Chondrocyte (in vitro differentiated cells): ENCODE data around the gene RNF169. TPM values are rescaled to one million over a fixed set of nuclear protein-coding genes. Genes with fewer than 3 reads are reported as not detected.

Experiments
- DNase-seq: peaks from one replicate; pipeline ENCODE4 v3.0.0; 2021; ENCODE audit warnings: mixed read lengths, low spot score
- H3K27ac Mint-ChIP-seq: one replicate; pipeline ENCODE4 v1.8.0; 2021; ENCODE audit warnings: mild to moderate bottlenecking, moderate library complexity, mixed read lengths; ENCODE audit not compliant: unreplicated experiment
- H3K27me3 Mint-ChIP-seq: 2 replicates; pipeline ENCODE4 v1.8.0; 2021; ENCODE audit warnings: low read depth, mixed read lengths
- H3K36me3 Mint-ChIP-seq: 2 replicates; pipeline ENCODE4 v1.8.0; 2021; ENCODE audit warnings: low read depth, mixed read lengths
- H3K4me1 Mint-ChIP-seq: 2 replicates; pipeline ENCODE4 v1.8.0; 2021; ENCODE audit warnings: low read depth, mild to moderate bottlenecking, mixed read lengths
- H3K4me3 Mint-ChIP-seq: one replicate; pipeline ENCODE4 v1.8.0; 2021; ENCODE audit warnings: mild to moderate bottlenecking, moderate library complexity, mixed read lengths; ENCODE audit not compliant: unreplicated experiment
- H3K9me3 Mint-ChIP-seq: 2 replicates; pipeline ENCODE4 v1.8.0; 2021; ENCODE audit warnings: low read depth, mixed read lengths
- total RNA-seq: library from RNA; stranded (reverse); gene quantifications from 3 replicates; pipeline ENCODE4 v1.2.1, GENCODE V29; 2021
- TF ChIP-seq, protein P1 (sequence below): fragments of 200-600 bp; sonication (generic); IDR thresholded peaks from 2 replicates; pipeline ENCODE4 v1.5.0; 2021; ENCODE audit warnings: antibody characterized with exemption, mild to moderate bottlenecking, moderate library complexity

RNF169 gene
- total RNA-seq, 1 donor from 2014 or later, result 13.1 TPM

DNA sequence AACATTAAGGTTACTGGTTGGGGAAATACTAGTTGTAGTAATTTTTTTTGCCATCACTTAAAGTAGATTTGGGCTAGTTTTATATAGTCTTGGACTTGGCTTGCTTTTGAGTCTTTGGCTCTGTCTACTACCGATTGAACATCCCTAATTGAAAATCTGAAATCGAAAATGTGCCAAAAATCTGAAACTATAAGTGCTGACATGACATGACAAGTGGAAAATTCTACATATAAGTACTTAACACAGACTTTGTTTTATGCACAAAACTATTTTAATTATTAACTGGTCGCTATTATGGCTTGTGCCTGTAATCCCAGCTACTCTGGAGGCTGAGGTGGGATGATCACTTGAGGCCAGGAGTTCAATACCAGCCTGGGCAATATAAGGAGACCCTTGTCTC is 22.5 kb downstream of the RNF169 start:
- no peak for DNase-seq
- Mint-ChIP-seq H3K4me1 (peaks cover 28% of the 10 kb centered on the region), H3K27me3 (no peaks in the 10 kb centered on the region), H3K27ac (no peak overlapping the region), H3K4me3 (no peak overlapping the region), H3K36me3 (no peaks in the 10 kb centered on the region), H3K9me3 (no peaks in the 10 kb centered on the region)
- TF ChIP-seq, protein P1, sequence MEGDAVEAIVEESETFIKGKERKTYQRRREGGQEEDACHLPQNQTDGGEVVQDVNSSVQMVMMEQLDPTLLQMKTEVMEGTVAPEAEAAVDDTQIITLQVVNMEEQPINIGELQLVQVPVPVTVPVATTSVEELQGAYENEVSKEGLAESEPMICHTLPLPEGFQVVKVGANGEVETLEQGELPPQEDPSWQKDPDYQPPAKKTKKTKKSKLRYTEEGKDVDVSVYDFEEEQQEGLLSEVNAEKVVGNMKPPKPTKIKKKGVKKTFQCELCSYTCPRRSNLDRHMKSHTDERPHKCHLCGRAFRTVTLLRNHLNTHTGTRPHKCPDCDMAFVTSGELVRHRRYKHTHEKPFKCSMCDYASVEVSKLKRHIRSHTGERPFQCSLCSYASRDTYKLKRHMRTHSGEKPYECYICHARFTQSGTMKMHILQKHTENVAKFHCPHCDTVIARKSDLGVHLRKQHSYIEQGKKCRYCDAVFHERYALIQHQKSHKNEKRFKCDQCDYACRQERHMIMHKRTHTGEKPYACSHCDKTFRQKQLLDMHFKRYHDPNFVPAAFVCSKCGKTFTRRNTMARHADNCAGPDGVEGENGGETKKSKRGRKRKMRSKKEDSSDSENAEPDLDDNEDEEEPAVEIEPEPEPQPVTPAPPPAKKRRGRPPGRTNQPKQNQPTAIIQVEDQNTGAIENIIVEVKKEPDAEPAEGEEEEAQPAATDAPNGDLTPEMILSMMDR, result no peak

DNA sequence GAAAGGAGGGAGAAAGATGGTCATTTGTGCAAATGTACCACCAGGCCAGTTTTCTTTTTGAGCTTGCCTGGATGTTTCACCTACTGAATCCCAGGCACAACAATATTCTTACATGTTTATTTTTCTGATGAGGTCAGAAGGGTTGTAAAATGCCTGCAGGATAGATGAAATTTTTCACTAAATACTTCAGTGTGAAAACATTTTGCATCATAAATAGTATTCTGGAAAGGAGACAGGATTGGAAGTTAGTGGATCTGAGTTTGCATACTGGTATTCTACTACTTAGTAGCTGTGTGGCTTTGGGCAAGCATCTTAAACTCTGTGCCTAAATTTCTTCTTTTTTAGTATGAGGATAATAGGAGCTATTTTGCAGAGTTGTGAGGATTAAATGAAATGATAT is 24.8 kb downstream of the RNF169 start:
- Mint-ChIP-seq H3K27me3 (no peaks in the 10 kb centered on the region), H3K4me1 (peaks cover 33% of the 10 kb centered on the region), H3K36me3 (no peaks in the 10 kb centered on the region), H3K4me3 (no peak overlapping the region), H3K9me3 (no peaks in the 10 kb centered on the region), H3K27ac (no peak overlapping the region)
- TF ChIP-seq, protein P1, result no peak
- DNase-seq, result no peak

DNA sequence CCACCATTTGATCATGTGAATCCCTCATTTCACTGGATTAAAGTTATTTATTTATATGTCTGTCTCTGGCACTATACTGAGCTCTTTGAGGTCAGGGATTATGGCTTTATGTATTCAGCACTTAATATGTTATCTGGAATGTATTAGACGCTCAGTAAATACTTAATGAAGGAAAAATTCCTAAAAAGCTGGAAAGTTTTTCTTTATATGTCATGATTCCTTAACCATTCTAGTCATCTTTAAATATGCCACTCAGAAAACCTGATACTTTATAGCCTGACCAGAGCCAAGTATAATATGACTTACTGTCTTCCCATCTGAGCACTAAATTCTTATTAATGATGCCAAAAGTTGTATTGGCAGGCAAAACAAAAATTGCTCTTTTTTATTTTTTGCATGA is 27.1 kb downstream of the RNF169 start:
- no peak for DNase-seq
- H3K27me3 Mint-ChIP-seq, result no peaks in the 10 kb centered on the region
- H3K4me1 Mint-ChIP-seq, result peaks cover 33% of the 10 kb centered on the region
- no peaks in the 10 kb centered on the region for H3K9me3 Mint-ChIP-seq
- no peak overlapping the region for H3K4me3 Mint-ChIP-seq
- TF ChIP-seq, protein P1, result no peak
- no peak overlapping the region for H3K27ac Mint-ChIP-seq
- H3K36me3 Mint-ChIP-seq, result no peaks in the 10 kb centered on the region

GRCh38 chr11:74776546-74776945 is 27.9 kb downstream of the RNF169 start:
- TF ChIP-seq, protein P1, result no peak
- H3K4me1 Mint-ChIP-seq, result peaks cover 33% of the 10 kb centered on the region
- no peaks in the 10 kb centered on the region for H3K27me3 Mint-ChIP-seq
- DNase-seq, result no peak
- H3K27ac Mint-ChIP-seq, result no peak overlapping the region
- no peaks in the 10 kb centered on the region for H3K9me3 Mint-ChIP-seq
- H3K36me3 Mint-ChIP-seq, result no peaks in the 10 kb centered on the region
- H3K4me3 Mint-ChIP-seq, result no peak overlapping the region

DNA sequence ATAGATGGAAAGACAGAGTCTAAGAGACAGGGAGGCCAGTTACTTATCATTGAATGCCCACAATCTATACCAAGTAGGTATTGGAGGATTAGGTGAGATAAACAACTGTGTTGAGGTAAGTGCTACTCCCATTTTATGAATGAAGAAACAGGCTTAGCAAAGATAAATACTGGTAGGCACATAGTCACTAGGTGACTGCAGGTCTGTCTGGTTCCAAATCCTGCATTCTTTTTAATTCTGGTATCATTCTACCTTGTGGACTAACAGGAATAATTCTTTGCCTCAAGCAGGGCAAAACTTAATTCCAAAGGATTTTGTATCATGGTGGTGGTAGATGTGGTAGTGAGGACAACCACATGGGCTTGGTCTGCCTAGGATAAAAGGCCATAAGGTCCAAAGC is 28.4 kb downstream of the RNF169 start:
- peaks cover 33% of the 10 kb centered on the region for H3K4me1 Mint-ChIP-seq

More for the DNA sequence above, 28.4 kb downstream of the RNF169 start:
- Mint-ChIP-seq H3K27me3 (no peaks in the 10 kb centered on the region), H3K9me3 (no peaks in the 10 kb centered on the region), H3K36me3 (no peaks in the 10 kb centered on the region), H3K4me3 (no peak overlapping the region), H3K27ac (no peak overlapping the region)
- TF ChIP-seq, protein P1, result no peak
- no peak for DNase-seq
